Inferior parietal cortex (tissue), 1 donor: ENCODE measurements around the gene CDC42SE2.
A peak's percentile ranks its signal among the peaks of the same experiment; 100 is the strongest.

Source experiments
- DNase-seq: peaks from one replicate; pipeline ENCODE4 v3.0.0-alpha.2; 2016; ENCODE audit errors: extremely low spot score

Gene CDC42SE2, protein sequence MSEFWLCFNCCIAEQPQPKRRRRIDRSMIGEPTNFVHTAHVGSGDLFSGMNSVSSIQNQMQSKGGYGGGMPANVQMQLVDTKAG

DNA sequence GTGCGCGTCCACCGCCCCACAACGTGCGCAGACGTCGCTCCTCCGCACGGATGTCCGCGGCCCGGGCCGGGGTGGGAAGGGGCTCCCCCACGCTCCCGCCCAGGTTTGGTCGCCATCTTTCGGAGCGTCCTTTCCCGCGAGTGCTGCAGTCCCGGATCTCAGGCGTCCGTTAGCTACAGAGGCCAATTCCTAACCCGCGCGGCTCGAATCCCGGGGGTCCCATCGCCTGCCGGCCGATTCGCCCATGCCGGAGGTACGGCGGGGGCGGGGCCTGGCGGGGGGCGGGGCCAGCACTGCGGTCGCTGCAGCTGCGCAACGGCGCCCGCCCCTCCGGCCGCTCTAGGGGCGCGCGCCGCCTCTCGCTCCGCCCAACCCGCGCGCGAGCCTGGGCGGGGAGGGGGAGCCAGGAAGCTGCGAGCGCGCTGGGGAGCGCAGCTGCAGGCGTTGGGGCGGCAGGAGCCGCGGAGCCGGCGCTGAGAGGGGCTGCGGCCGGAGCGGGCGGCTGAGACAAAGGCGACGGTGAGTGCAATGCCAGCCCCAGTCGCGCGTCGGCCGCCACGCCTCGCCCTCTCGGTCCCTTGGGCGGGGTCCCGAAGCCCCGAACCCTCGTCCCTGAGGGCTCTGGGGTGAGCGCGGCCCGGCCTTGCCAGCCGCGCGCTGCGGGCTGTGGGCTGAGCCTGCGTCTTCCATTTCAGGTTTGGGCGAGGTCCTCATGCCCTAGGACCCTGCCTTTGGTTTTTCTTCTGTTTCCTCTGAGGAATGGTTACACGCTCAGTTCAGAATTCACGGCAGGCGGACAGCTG, at the start of gene CDC42SE2:
Gene CDC42SE2 (plus strand): TSS at position 406 of the 803 bp plus-strand sequence. CDS start 95,441 bp downstream, outside the sequence.
- peak; percentile 89 for DNase-seq

- peak; percentile 58 for DNase-seq
Measured at GRCh38 chr5:131214609-131215227, 49.1 kb upstream of the CDC42SE2 start.

GRCh38 chr5:131217791-131218190, 46.1 kb upstream of the CDC42SE2 start:
- DNase-seq = no peak

DNA sequence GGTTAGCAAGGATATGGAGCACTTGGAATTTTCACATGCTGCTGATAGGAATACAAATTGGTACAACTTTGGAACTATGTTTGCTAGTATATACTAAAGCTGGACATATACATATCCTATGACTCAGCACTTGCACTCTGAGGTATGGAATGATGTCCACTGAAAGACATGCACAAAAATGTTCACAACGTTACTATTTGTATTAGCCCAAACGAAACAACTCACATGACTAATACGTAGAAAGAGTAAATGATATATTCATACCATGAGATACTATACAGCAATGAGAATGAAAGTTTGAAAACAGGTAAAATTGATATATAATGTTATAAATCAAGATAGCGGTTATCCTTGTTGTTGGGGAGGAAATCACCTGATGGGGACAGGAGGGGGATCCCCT, 45.5 kb upstream of the CDC42SE2 start:
- DNase-seq = no peak

GRCh38 chr5:131220566-131220965, 43.3 kb upstream of the CDC42SE2 start:
- no peak for DNase-seq

DNA sequence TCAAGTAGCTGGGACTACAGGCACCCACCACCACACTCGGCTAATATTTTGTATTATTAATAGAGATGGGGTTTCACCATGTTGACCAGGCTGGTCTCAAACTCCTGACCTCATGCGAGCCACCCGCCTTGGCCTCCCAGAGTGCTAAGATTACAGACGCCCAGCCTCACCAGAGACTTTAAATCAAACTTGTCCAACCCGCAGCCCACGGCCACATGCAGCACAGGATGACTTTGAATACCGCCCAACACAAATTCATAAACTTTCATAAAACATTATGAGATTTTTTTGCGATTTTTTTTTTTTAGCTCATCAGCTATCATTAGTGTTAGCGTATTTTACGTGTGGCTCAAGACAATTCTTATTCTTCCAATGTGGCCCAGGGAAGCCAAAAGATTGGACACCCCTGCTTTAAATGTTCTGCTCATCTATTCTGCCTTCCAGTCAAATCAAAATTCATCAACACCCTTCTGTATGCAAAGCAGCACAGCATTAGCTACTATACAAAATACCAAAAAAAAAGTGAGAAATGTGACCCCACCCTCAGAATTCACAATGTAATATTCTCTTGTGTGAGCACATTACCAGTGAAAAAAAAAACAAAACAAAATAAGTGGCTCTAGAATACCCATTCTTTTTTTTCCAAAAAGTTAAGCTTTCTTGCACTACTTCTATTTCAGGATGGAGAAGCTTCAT, 42.7 kb upstream of the CDC42SE2 start:
- no peak for DNase-seq

GRCh38 chr5:131221888-131222287, 42.0 kb upstream of the CDC42SE2 start:
- DNase-seq = peak; percentile 72

DNA sequence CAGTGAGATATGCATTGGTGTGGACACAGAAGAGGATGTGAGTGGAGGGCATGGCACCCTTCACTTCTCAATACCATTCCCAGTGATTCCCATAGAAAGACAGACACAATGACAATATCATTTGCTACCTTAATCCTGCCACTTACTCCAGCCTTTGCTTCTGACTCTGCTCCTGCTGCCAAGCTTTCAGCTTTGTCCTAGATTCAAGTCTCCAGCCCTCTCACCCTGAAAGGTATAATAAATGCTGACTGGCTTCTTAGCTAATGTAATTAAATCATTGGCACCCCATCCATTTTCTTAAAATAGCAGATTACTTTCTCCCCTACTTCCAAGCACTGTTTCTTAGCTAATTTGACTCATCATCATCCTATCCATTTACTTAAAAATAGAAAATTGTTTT, 41.1 kb upstream of the CDC42SE2 start:
- DNase-seq = no peak

- DNase-seq = no peak
Measured at GRCh38 chr5:131223751-131224386, 40.0 kb upstream of the CDC42SE2 start.

DNA sequence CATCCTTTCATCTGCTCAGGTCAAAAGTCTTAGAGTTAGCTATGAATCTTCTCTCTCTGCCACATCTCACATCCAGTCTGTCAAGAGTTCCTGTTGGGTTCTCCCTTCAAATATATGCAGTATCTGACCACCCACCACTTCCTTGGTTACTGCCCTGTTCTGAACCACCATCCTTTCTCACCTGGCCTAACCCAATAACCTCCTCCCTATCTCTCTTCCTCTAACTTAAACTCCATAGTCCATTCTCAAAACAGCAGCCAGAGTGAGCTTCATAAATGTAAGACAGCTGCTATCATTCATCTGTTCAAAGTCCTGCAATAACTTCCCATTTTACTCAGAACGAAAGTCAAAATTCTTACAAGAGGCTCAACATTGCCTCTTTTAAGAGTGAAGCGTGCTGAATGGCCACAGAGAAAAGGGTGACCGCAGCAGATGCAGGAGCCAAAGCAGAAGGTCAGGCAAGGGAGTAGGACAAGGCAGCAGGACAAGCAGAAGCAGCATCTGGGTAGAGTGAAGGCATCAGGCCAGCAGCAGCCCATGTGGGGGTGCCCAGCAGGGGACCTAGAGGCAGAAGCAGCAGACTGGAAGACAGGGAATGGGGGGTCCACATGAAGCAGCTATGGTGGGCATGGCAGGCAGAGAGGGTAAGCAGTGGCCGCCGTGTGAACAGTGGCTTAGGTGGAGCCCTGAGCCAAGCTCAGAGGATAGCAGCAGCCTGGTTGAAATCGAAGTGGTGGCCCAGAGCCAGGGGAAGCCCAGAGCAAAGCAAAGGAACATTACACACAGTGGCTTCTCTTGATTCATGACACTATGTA, 39.3 kb upstream of the CDC42SE2 start:
- DNase-seq = no peak

GRCh38 chr5:131225282-131225974, 38.4 kb upstream of the CDC42SE2 start:
- DNase-seq = no peak

GRCh38 chr5:131226899-131227298, 37.0 kb upstream of the CDC42SE2 start:
- DNase-seq = no peak

DNA sequence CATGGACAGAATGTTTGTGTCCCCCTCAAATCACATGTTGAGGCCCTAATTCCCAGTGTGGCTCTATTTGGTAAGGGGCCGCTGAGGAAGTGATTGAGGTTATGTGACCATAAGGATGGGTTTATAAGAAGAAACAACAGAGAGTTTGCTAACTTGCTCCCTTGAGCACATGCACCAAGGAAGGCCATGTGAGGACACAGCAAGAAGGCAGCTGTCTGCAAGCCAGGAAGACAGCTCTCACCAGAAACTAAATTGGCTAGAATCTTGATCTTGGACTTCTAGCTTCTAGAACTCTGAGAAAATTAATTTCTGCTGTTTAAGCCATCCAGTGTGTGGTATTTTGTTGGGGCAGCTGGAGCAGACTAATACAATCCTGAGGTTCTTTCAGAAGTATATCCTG, 35.2 kb upstream of the CDC42SE2 start:
- no peak for DNase-seq

DNA sequence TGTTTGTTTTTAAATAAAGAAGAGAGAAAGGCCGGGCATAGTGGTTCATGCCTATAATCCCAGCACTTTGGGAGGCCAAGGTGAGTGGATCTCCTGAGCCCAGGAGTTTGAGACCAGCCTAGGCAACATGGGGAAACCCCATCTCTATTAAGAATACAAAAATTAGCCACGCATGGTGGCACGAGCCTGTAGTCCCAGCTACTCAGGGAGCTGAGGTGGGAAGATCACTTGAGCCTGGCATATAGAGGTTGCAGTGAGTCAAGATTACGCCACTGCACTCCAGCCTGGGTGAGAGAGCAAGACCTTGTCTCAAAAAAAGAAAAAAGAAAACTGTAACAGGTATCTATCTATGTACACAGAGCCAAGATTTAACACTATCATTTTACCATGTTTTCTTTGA, 34.2 kb upstream of the CDC42SE2 start:
- DNase-seq = no peak

DNA sequence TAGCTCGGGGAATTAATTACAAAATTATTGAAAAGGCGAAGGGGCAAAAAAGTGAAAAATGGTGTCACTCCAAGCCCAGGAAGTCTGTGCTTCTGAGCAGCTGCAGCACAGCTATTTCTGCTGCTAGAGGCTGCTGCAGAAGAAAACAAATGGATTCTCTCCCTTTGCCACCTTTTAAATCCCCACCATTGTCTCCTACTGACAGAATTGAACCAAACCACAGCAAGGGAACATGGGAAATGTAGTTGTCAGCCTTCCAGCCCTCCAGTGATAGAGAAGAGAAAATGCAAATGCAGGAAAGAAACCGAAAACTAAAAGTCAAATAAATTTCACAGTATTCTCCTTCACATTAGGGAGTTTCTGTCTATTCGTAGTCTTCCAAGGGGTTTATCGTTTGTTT, 33.4 kb upstream of the CDC42SE2 start:
- DNase-seq = peak; percentile 68

- DNase-seq = no peak
Measured at GRCh38 chr5:131239686-131240085, 24.2 kb upstream of the CDC42SE2 start.

- no peak for DNase-seq
Measured at GRCh38 chr5:131242728-131243255, 21.1 kb upstream of the CDC42SE2 start.

DNA sequence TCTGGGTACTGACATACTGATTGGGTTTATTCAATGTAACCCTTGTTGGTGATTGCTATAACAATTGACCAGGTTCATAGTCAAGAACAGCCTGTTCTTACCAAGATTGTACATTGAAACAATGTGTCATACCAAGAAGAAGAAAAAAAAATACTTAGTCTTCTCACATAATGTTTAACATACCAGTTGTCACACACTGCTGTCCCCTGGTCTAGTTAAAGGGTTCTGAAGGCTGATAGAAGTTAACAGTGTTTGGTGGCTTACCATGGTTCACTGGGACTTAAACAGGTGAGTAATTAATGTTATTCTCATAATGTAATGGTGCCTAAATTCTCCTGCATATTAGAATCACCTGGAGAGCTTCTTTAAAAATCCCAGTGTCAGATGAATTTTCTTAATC, 18.5 kb upstream of the CDC42SE2 start:
- DNase-seq = no peak

DNA sequence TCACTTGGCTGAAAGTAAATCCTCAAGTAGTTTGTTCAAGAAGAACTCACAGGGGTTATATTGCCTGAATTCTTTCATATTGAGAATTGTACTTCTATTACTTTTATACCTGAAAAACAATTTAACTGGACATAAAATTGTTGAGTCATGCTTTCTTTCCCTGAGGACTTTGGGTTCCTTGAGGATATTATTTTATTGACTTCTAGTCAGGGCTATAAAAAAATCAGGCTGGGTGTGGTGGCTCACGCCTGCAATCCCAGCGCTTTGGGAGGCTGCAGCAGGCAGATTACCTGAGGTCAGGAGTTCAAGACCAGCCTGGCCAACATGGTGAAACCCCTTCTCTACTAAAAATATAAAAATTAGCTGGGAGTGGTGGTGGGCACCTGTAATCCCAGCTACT, 17.9 kb upstream of the CDC42SE2 start:
- DNase-seq = no peak

- no peak for DNase-seq
Measured at GRCh38 chr5:131246504-131246903, 17.3 kb upstream of the CDC42SE2 start.
